HepG2 (cell line): ENCODE results near the gene MAP1LC3A. TPM values are rescaled to one million over a fixed set of nuclear protein-coding genes. Genes with fewer than 3 reads are reported as not detected.

Experiments
- FOXO1 ChIP-seq: sonication (generic); formaldehyde crosslinking; IDR thresholded peaks from 2 replicates; pipeline ENCODE4 v1.4.0; 2020; ENCODE audit warnings: missing genetic modification reagents
- NFRKB ChIP-seq: fragments of 450-650 bp; IDR thresholded peaks from 2 replicates; pipeline ENCODE4 v1.6.1; 2017
- NFYC ChIP-seq: IDR thresholded peaks from 2 replicates; pipeline ENCODE4 v1.6.1; 2016; ENCODE audit warnings: missing genetic modification reagents, missing compliant biosample characterization
- NPAS2 ChIP-seq: sonication (generic); formaldehyde crosslinking; IDR thresholded peaks from 2 replicates; pipeline ENCODE4 v1.8.0; 2022; ENCODE audit warnings: mild to moderate bottlenecking, missing genetic modification reagents, borderline replicate concordance
- SIX4 ChIP-seq: sonication (generic); formaldehyde crosslinking; IDR thresholded peaks from 2 replicates; pipeline ENCODE4 v1.4.0; 2020; ENCODE audit warnings: missing genetic modification reagents
- SPEN ChIP-seq: sonication (generic); formaldehyde crosslinking; IDR thresholded peaks from 2 replicates; pipeline ENCODE4 v1.5.1; 2020; ENCODE audit warnings: low read depth, mild to moderate bottlenecking, missing genetic modification reagents
- ZBTB7B ChIP-seq: sonication (generic); formaldehyde crosslinking; IDR thresholded peaks from 2 replicates; pipeline ENCODE4 v1.4.0; 2020; ENCODE audit warnings: missing genetic modification reagents
- ZNF34 ChIP-seq: sonication (generic); formaldehyde crosslinking; IDR thresholded peaks from 2 replicates; pipeline ENCODE4 v1.4.0; 2020; ENCODE audit warnings: mild to moderate bottlenecking, missing genetic modification reagents, borderline replicate concordance
- ZNF616 ChIP-seq: sonication (generic); formaldehyde crosslinking; IDR thresholded peaks from 2 replicates; pipeline ENCODE4 v1.5.0; 2020; ENCODE audit warnings: low read depth, mild to moderate bottlenecking, missing genetic modification reagents
- ZNF652 ChIP-seq: IDR thresholded peaks from 2 replicates; pipeline ENCODE4 v1.6.1; 2016; ENCODE audit warnings: low read depth, borderline replicate concordance
- ZNF660 ChIP-seq: sonication (generic); formaldehyde crosslinking; IDR thresholded peaks from 2 replicates; pipeline ENCODE4 v1.5.1; 2020; ENCODE audit warnings: mild to moderate bottlenecking, low read depth, missing genetic modification reagents, borderline replicate concordance
- polyA plus RNA-seq, 8 experiments: library from polyadenylated mRNA; depleted of rRNA in 3 of 8; stranded (reverse) in 7 of 8; unstranded in 1 of 8; fragments of >200 nt; fragmentation: Illumina TruSeq in 4 of 8; extraction: Trizol in 4 of 8; gene quantifications; 2 replicates each; pipeline versions ENCODE4 v1.2.1 to v1.2.3, GENCODE V29; 2011 to 2016; ENCODE audit warnings: low read depth in 4 of 8, missing spikeins in 1 of 8, mixed read lengths in 1 of 8; ENCODE audit not compliant: insufficient read depth in 1 of 8
- total RNA-seq, 5 experiments: library from RNA; depleted of rRNA; stranded (reverse); fragments of >200 nt; fragmentation: Illumina TruSeq; extraction: Trizol; gene quantifications; 2 replicates each; pipeline ENCODE4 v1.2.3, GENCODE V29; 2016; ENCODE audit warnings: low read depth in 1 of 5
- TF ChIP-seq, protein P1 (sequence below), 2 experiments: sonication (generic) in 1 of 2; formaldehyde crosslinking in 1 of 2; IDR thresholded peaks; 2 replicates each; pipeline versions ENCODE4 v1.4.0 to v1.6.1; 2018 to 2020; ENCODE audit warnings: missing genetic modification reagents in 2 of 2, borderline replicate concordance in 1 of 2, low read depth in 1 of 2, mild to moderate bottlenecking in 1 of 2, missing biosample characterization in 1 of 2
- TF ChIP-seq, protein P2 (sequence below): sonication (generic); formaldehyde crosslinking; IDR thresholded peaks from 2 replicates; pipeline ENCODE4 v1.4.0; 2020; ENCODE audit warnings: mild to moderate bottlenecking, missing genetic modification reagents, borderline replicate concordance
- TF ChIP-seq, protein P3 (sequence below): sonication (generic); formaldehyde crosslinking; IDR thresholded peaks from 2 replicates; pipeline ENCODE4 v1.5.0; 2020; ENCODE audit warnings: mild to moderate bottlenecking, missing genetic modification reagents, moderate library complexity
- TF ChIP-seq, protein P4 (sequence below), 2 experiments: sonication (generic) in 1 of 2; formaldehyde crosslinking in 1 of 2; IDR thresholded peaks; 2 replicates each; pipeline versions ENCODE4 v1.5.1 to v1.6.1; 2011 to 2020; ENCODE audit warnings: borderline replicate concordance in 1 of 2, low read depth in 1 of 2, low read length in 1 of 2, mild to moderate bottlenecking in 1 of 2, missing genetic modification reagents in 1 of 2, moderate library complexity in 1 of 2

MAP1LC3A gene
- total and polyA plus RNA-seq, 2 of the 13 experiments (the other 11 are each of a cell fraction or from before 2014, with no cell fraction given), result not detected

DNA sequence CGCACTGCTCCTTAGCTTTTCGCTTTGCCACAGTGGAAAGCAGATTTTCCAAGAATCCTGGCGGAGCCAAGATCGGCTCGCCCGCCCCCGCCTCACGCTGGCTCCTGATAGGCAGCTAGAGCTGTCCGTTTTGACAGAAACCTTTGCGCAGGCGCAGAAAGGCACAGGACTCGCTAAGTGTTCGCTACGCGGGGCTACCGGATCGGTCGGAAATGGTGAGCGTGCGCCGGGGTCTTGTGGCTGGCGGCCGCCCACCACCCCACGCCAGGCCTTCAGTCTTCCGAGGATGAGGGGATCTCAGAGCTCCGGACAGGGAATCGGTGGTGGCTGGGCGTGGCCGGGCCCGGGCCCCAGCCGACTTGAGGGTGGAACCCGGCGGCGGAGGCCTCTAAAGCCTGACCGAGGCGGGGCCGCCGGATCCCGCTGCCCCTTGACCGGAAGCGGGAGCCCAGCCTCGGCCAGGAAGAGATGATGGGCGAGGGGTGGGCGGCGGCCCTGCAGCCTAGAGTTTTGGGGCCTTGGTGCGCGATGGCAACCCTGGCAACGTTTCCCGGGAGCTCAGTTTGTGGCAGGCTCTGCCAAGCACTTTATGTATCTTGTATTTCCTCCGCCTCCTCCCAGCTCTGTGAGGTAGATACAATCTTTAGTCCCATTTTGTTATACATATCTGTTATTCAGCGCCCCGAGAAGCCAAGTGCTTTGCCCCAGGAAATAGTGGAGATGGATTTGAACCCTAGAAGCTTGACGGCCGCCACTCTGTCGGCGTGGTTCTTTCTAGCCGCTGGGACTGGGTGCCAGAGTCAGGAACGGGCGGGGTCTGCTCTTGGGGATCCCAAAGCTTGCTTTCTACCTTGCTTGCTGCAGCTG lies 42.0 kb upstream of the MAP1LC3A start, which contains the start of gene DYNLRB1 (continued):
- TF ChIP-seq ZNF660 (CRISPR knock-in tag) (no peak), NFRKB (no peak), ZNF652 (CRISPR knock-in tag) (peak; percentile 49; the same call in 1 of the 2 replicates), NPAS2 (CRISPR knock-in tag) (no peak), NFYC (CRISPR knock-in tag) (peak; percentile 97), FOXO1 (CRISPR knock-in tag) (peak; percentile 84), ZBTB7B (CRISPR knock-in tag) (peak; percentile 94), SIX4 (0 out of 2 replicates have a peak, but pooled peaks have one; percentile 76), ZNF616 (CRISPR knock-in tag) (no peak), ZNF34 (CRISPR knock-in tag) (no peak), SPEN (CRISPR knock-in tag) (peak; percentile 75; the same call in 1 of the 2 replicates)
- TF ChIP-seq, protein P1, sequence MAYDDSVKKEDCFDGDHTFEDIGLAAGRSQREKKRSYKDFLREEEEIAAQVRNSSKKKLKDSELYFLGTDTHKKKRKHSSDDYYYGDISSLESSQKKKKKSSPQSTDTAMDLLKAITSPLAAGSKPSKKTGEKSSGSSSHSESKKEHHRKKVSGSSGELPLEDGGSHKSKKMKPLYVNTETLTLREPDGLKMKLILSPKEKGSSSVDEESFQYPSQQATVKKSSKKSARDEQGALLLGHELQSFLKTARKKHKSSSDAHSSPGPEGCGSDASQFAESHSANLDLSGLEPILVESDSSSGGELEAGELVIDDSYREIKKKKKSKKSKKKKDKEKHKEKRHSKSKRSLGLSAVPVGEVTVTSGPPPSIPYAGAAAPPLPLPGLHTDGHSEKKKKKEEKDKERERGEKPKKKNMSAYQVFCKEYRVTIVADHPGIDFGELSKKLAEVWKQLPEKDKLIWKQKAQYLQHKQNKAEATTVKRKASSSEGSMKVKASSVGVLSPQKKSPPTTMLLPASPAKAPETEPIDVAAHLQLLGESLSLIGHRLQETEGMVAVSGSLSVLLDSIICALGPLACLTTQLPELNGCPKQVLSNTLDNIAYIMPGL (CRISPR knock-in tag; IDR thresholded peaks at IDR 0.05; ENCODE audit: borderline replicate concordance in 1 of 2, low read depth in 1 of 2), result peak; percentile 96
- TF ChIP-seq, protein P2, sequence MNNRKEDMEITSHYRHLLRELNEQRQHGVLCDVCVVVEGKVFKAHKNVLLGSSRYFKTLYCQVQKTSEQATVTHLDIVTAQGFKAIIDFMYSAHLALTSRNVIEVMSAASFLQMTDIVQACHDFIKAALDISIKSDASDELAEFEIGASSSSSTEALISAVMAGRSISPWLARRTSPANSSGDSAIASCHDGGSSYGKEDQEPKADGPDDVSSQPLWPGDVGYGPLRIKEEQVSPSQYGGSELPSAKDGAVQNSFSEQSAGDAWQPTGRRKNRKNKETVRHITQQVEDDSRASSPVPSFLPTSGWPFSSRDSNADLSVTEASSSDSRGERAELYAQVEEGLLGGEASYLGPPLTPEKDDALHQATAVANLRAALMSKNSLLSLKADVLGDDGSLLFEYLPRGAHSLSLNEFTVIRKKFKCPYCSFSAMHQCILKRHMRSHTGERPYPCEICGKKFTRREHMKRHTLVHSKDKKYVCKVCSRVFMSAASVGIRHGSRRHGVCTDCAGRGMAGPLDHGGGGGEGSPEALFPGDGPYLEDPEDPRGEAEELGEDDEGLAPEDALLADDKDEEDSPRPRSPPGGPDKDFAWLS (CRISPR knock-in tag), result no peak
- TF ChIP-seq, protein P3, sequence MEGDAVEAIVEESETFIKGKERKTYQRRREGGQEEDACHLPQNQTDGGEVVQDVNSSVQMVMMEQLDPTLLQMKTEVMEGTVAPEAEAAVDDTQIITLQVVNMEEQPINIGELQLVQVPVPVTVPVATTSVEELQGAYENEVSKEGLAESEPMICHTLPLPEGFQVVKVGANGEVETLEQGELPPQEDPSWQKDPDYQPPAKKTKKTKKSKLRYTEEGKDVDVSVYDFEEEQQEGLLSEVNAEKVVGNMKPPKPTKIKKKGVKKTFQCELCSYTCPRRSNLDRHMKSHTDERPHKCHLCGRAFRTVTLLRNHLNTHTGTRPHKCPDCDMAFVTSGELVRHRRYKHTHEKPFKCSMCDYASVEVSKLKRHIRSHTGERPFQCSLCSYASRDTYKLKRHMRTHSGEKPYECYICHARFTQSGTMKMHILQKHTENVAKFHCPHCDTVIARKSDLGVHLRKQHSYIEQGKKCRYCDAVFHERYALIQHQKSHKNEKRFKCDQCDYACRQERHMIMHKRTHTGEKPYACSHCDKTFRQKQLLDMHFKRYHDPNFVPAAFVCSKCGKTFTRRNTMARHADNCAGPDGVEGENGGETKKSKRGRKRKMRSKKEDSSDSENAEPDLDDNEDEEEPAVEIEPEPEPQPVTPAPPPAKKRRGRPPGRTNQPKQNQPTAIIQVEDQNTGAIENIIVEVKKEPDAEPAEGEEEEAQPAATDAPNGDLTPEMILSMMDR (CRISPR knock-in tag), result 0 out of 2 replicates have a peak, but pooled peaks have one; percentile 15
- TF ChIP-seq, protein P4, sequence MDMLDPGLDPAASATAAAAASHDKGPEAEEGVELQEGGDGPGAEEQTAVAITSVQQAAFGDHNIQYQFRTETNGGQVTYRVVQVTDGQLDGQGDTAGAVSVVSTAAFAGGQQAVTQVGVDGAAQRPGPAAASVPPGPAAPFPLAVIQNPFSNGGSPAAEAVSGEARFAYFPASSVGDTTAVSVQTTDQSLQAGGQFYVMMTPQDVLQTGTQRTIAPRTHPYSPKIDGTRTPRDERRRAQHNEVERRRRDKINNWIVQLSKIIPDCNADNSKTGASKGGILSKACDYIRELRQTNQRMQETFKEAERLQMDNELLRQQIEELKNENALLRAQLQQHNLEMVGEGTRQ (IDR thresholded peaks at IDR 0.05; ENCODE audit: low read depth, low read length), result no peak
- TF ChIP-seq, protein P4 (CRISPR knock-in tag; IDR thresholded peaks at IDR 0.05; ENCODE audit: borderline replicate concordance), result no peak
